ENCODE data around the gene CLDN5.

The CLDN5 gene

GRCh38 chr22:19569976-19570375 lies 45.8 kb upstream of the CLDN5 start:
- H3K9ac ChIP-seq (ENCODE audit: low read length), result no peak overlapping the region
- no peaks in the 10 kb centered on the region for H3K27me3 ChIP-seq (replicated peaks; ENCODE audit: insufficient read depth, low read length)
- DNase-seq, result no peak
- no peaks in the 10 kb centered on the region for H3K9me2 ChIP-seq (replicated peaks; ENCODE audit: insufficient read depth, low read length)
- H3K79me2 ChIP-seq (ENCODE audit: low read length), result no peaks in the 10 kb centered on the region
- H3K4me3 ChIP-seq (ENCODE audit: low read length), result no peak overlapping the region
- H2AFZ ChIP-seq (ENCODE audit: low read length), result no peak overlapping the region
- H3K27ac ChIP-seq (ENCODE audit: low read length), result no peak overlapping the region
- no peak for TF ChIP-seq EZH2 (optimal IDR thresholded peaks at IDR 0.05; ENCODE audit: low read depth, low read length)
- no peak for TF ChIP-seq EZH2phosphoT487 (IDR thresholded peaks at IDR 0.05; ENCODE audit: low read length)
- TF ChIP-seq CTCF (IDR thresholded peaks at IDR 0.05; ENCODE audit: low read length), result no peak
- H4K20me1 ChIP-seq (ENCODE audit: insufficient read depth, low read length), result no peaks in the 10 kb centered on the region
- no peaks in the 10 kb centered on the region for H3F3A ChIP-seq (ENCODE audit: insufficient read depth, low read length)
- no peaks in the 10 kb centered on the region for H3K4me1 ChIP-seq (ENCODE audit: low read length)
- H3K9me3 ChIP-seq (replicated peaks; ENCODE audit: insufficient read depth, low read length), result no peaks in the 10 kb centered on the region
- H3K36me3 ChIP-seq (replicated peaks; ENCODE audit: insufficient read depth, low read length), result no peaks in the 10 kb centered on the region
- H3K4me2 ChIP-seq (ENCODE audit: low read depth, low read length), result no peak overlapping the region

- H3K27ac ChIP-seq (ENCODE audit: low read length), result no peak overlapping the region
- H3K4me2 ChIP-seq (ENCODE audit: low read depth, low read length), result no peak overlapping the region
- no peaks in the 10 kb centered on the region for H3K27me3 ChIP-seq (replicated peaks; ENCODE audit: insufficient read depth, low read length)
- TF ChIP-seq CTCF (IDR thresholded peaks at IDR 0.05; ENCODE audit: low read length) (no peak), EZH2phosphoT487 (IDR thresholded peaks at IDR 0.05; ENCODE audit: low read length) (no peak), EZH2 (optimal IDR thresholded peaks at IDR 0.05; ENCODE audit: low read depth, low read length) (no peak)
- no peaks in the 10 kb centered on the region for H3K4me1 ChIP-seq (ENCODE audit: low read length)
- no peaks in the 10 kb centered on the region for H3K36me3 ChIP-seq (replicated peaks; ENCODE audit: insufficient read depth, low read length)
- H3K9me3 ChIP-seq (replicated peaks; ENCODE audit: insufficient read depth, low read length), result no peaks in the 10 kb centered on the region
- no peak for DNase-seq
- H3F3A ChIP-seq (ENCODE audit: insufficient read depth, low read length), result no peaks in the 10 kb centered on the region
- no peaks in the 10 kb centered on the region for H4K20me1 ChIP-seq (ENCODE audit: insufficient read depth, low read length)
- H3K9me2 ChIP-seq (replicated peaks; ENCODE audit: insufficient read depth, low read length), result no peaks in the 10 kb centered on the region
- H2AFZ ChIP-seq (ENCODE audit: low read length), result no peak overlapping the region
- H3K79me2 ChIP-seq (ENCODE audit: low read length), result no peaks in the 10 kb centered on the region
- H3K4me3 ChIP-seq (ENCODE audit: low read length), result no peak overlapping the region
- no peak overlapping the region for H3K9ac ChIP-seq (ENCODE audit: low read length)
Measured at GRCh38 chr22:19569276-19569640, 45.0 kb upstream of the CLDN5 start.

- no peak overlapping the region for H3K27ac ChIP-seq (ENCODE audit: low read length)
- H3K27me3 ChIP-seq (replicated peaks; ENCODE audit: insufficient read depth, low read length), result no peaks in the 10 kb centered on the region
Measured at GRCh38 chr22:19568337-19569275, 44.4 kb upstream of the CLDN5 start.

More at GRCh38 chr22:19568337-19569275, 44.4 kb upstream of the CLDN5 start:
- Histone ChIP-seq H3F3A (ENCODE audit: insufficient read depth, low read length) (no peaks in the 10 kb centered on the region), H3K36me3 (replicated peaks; ENCODE audit: insufficient read depth, low read length) (no peaks in the 10 kb centered on the region), H3K9ac (ENCODE audit: low read length) (no peak overlapping the region), H3K9me3 (replicated peaks; ENCODE audit: insufficient read depth, low read length) (no peaks in the 10 kb centered on the region), H4K20me1 (ENCODE audit: insufficient read depth, low read length) (no peaks in the 10 kb centered on the region), H3K9me2 (replicated peaks; ENCODE audit: insufficient read depth, low read length) (no peaks in the 10 kb centered on the region), H2AFZ (ENCODE audit: low read length) (no peak overlapping the region), H3K4me2 (ENCODE audit: low read depth, low read length) (no peak overlapping the region), H3K4me1 (ENCODE audit: low read length) (no peaks in the 10 kb centered on the region), H3K79me2 (ENCODE audit: low read length) (no peaks in the 10 kb centered on the region), H3K4me3 (ENCODE audit: low read length) (no peak overlapping the region)
- TF ChIP-seq CTCF (IDR thresholded peaks at IDR 0.05; ENCODE audit: low read length), result no peak
- no peak for TF ChIP-seq EZH2 (optimal IDR thresholded peaks at IDR 0.05; ENCODE audit: low read depth, low read length)
- no peak for TF ChIP-seq EZH2phosphoT487 (IDR thresholded peaks at IDR 0.05; ENCODE audit: low read length)
- no peak for DNase-seq
